H1 (cell line): ENCODE results near the gene SBNO1. TPM values are rescaled to one million over a fixed set of nuclear protein-coding genes. Genes with fewer than 3 reads are reported as not detected.

ENCODE experiments used
- CTCF ChIA-PET: fragments of 300-600 bp; sonication (Branson Sonifier 250); formaldehyde crosslinking; loops from one replicate; lab custom pipeline; 2021; ENCODE audit not compliant: partially characterized antibody; lab: Charles Lee
- POLR2A ChIA-PET: fragments of 300-600 bp; sonication (Branson Sonifier 250); formaldehyde crosslinking; loops from one replicate; lab custom pipeline; 2021; ENCODE audit warnings: inconsistent platforms; ENCODE audit not compliant: partially characterized antibody; lab: Charles Lee
- DNase-seq, 2 experiments: peaks; one replicate each; pipeline versions ENCODE4 v3.0.0 to v3.0.0-alpha.2; 2010 to 2022; ENCODE audit warnings: low spot score in 2 of 2, low read depth in 1 of 2, mixed read lengths in 1 of 2
- FAIRE-seq: peaks from 2 replicates; lab custom pipeline; 2011; peaks lifted over from hg19 to GRCh38; lab: Jason Lieb, UNC
- H2AFZ ChIP-seq: 2 replicates; pipeline ENCODE4 v1.8.1; 2012; ENCODE audit warnings: low read length, inconsistent platforms
- H2AK5ac ChIP-seq: 2 replicates; pipeline ENCODE4 v1.6.1; 2013; ENCODE audit warnings: low read depth, low read length
- H2BK120ac ChIP-seq: replicated peaks from 2 replicates; pipeline ENCODE3; 2013; ENCODE audit warnings: low read depth, low read length, inconsistent platforms
- H2BK12ac ChIP-seq: 2 replicates; pipeline ENCODE4 v1.6.1; 2013; ENCODE audit warnings: low read depth, low read length
- H2BK15ac ChIP-seq: 2 replicates; pipeline ENCODE4 v1.6.1; 2013; ENCODE audit warnings: low read length
- H2BK20ac ChIP-seq: 2 replicates; pipeline ENCODE4 v1.6.1; 2013; ENCODE audit warnings: low read length
- H2BK5ac ChIP-seq: 2 replicates; pipeline ENCODE4 v1.6.1; 2013; ENCODE audit warnings: low read depth, low read length
- H3K14ac ChIP-seq: 2 replicates; pipeline ENCODE4 v1.6.1; 2013; ENCODE audit warnings: inconsistent platforms; ENCODE audit not compliant: insufficient read length
- H3K18ac ChIP-seq: 2 replicates; pipeline ENCODE4 v1.6.1; 2013; ENCODE audit warnings: low read length; ENCODE audit errors: extremely low read depth
- H3K23ac ChIP-seq: 2 replicates; pipeline ENCODE4 v1.6.1; 2013; ENCODE audit warnings: inconsistent platforms; ENCODE audit not compliant: insufficient read length
- H3K23me2 ChIP-seq: 2 replicates; pipeline ENCODE4 v1.6.1; 2013; ENCODE audit warnings: low read depth, low read length
- H3K27ac ChIP-seq: 2 replicates; pipeline ENCODE4 v1.6.1; 2011; ENCODE audit warnings: low read depth, low read length, inconsistent platforms
- H3K27me3 ChIP-seq, 4 experiments: replicated peaks in 1 of 4; 1 replicate in 1 of 4; 2 replicates in 3 of 4; pipeline versions ENCODE4 v1.6.1 to v1.8.1; 2011 to 2013; ENCODE audit warnings: low read length in 3 of 4, mild to moderate bottlenecking in 3 of 4, inconsistent platforms in 2 of 4, mixed read lengths in 2 of 4, moderate library complexity in 1 of 4; ENCODE audit not compliant: control insufficient read depth in 3 of 4, insufficient read depth in 3 of 4; ENCODE audit errors: extremely low read depth in 1 of 4
- H3K36me3 ChIP-seq, 4 experiments: 2 replicates each; pipeline versions ENCODE4 v1.6.1 to v1.8.1; 2011 to 2013; ENCODE audit warnings: mild to moderate bottlenecking in 4 of 4, low read length in 3 of 4, moderate library complexity in 2 of 4, control low read depth in 1 of 4, inconsistent platforms in 1 of 4; ENCODE audit not compliant: insufficient read depth in 4 of 4, control insufficient read depth in 2 of 4
- H3K4ac ChIP-seq: replicated peaks from 2 replicates; pipeline ENCODE3; 2013; ENCODE audit warnings: low read length, low read depth, mixed read lengths, inconsistent platforms; ENCODE audit not compliant: insufficient read length
- H3K4me1 ChIP-seq, 4 experiments: replicated peaks in 1 of 4; 1 replicate in 1 of 4; 2 replicates in 3 of 4; pipeline versions ENCODE4 v1.6.1 to v1.8.1; 2011 to 2013; ENCODE audit warnings: low read length in 3 of 4, inconsistent platforms in 2 of 4, mixed read lengths in 1 of 4; ENCODE audit not compliant: insufficient read depth in 4 of 4, control insufficient read depth in 3 of 4
- H3K4me2 ChIP-seq, 2 experiments: 2 replicates each; pipeline versions ENCODE4 v1.6.1 to v1.8.1; 2011 to 2013; ENCODE audit warnings: low read depth in 2 of 2, low read length in 2 of 2, control low read depth in 1 of 2, inconsistent platforms in 1 of 2, mild to moderate bottlenecking in 1 of 2; ENCODE audit not compliant: insufficient read depth in 1 of 2
- H3K4me3 ChIP-seq, 4 experiments: fragments of 200-600, 300-600 bp in 1 of 4; sonication (generic), shearing (Covaris generic), sonication (Bioruptor Twin) in 1 of 4; 2 replicates each; pipeline versions ENCODE4 v1.5.1 to v1.8.1; 2011 to 2016; ENCODE audit warnings: low read length in 4 of 4, low read depth in 3 of 4, control low read depth in 2 of 4, inconsistent platforms in 2 of 4, mild to moderate bottlenecking in 2 of 4, mixed read lengths in 1 of 4, moderate library complexity in 1 of 4; ENCODE audit not compliant: insufficient read depth in 2 of 4; ENCODE audit errors: extremely low read depth in 1 of 4
- H3K56ac ChIP-seq: replicated peaks from 2 replicates; pipeline ENCODE3; 2013; ENCODE audit warnings: low read depth, mild to moderate bottlenecking, mixed read lengths, low read length, inconsistent platforms; ENCODE audit not compliant: insufficient read length
- H3K79me1 ChIP-seq: 2 replicates; pipeline ENCODE4 v1.6.1; 2013; ENCODE audit warnings: low read depth, low read length, control low read depth
- H3K79me2 ChIP-seq, 2 experiments: 2 replicates each; pipeline versions ENCODE4 v1.6.1 to v1.8.1; 2012 to 2013; ENCODE audit warnings: low read length in 2 of 2, mild to moderate bottlenecking in 2 of 2, inconsistent platforms in 1 of 2; ENCODE audit not compliant: insufficient read depth in 2 of 2, control insufficient read depth in 1 of 2
- H3K9ac ChIP-seq, 4 experiments: replicated peaks in 1 of 4; 1 replicate in 1 of 4; 2 replicates in 3 of 4; pipeline versions ENCODE4 v1.6.1 to v1.8.1; 2011 to 2013; ENCODE audit warnings: low read depth in 3 of 4, low read length in 3 of 4, control low read depth in 2 of 4, mild to moderate bottlenecking in 2 of 4, moderate library complexity in 2 of 4, inconsistent platforms in 1 of 4; ENCODE audit errors: extremely low read depth in 1 of 4
- H3K9me3 ChIP-seq, 2 experiments: 2 replicates each; pipeline versions ENCODE4 v1.6.1 to v1.8.1; 2012 to 2013; ENCODE audit warnings: mild to moderate bottlenecking in 2 of 2, moderate library complexity in 2 of 2, control low read depth in 1 of 2, inconsistent platforms in 1 of 2, low read depth in 1 of 2, low read length in 1 of 2, mixed read lengths in 1 of 2; ENCODE audit not compliant: insufficient read depth in 2 of 2
- H4K20me1 ChIP-seq, 2 experiments: replicated peaks in 1 of 2; 2 replicates each; pipeline versions ENCODE3 to v1.8.1; 2011 to 2013; ENCODE audit warnings: inconsistent platforms in 2 of 2, low read length in 2 of 2, mild to moderate bottlenecking in 1 of 2; ENCODE audit not compliant: insufficient read depth in 2 of 2, control insufficient read depth in 1 of 2
- H4K5ac ChIP-seq: 2 replicates; pipeline ENCODE4 v1.6.1; 2013; ENCODE audit warnings: low read length, low read depth, mixed read lengths, inconsistent platforms; ENCODE audit not compliant: insufficient read length
- H4K8ac ChIP-seq: 2 replicates; pipeline ENCODE4 v1.8.0; 2013; ENCODE audit warnings: mild to moderate bottlenecking, moderate library complexity, low read length, inconsistent platforms; ENCODE audit not compliant: insufficient read depth; ENCODE audit errors: extremely low read depth
- H4K91ac ChIP-seq: replicated peaks from 2 replicates; pipeline ENCODE3; 2013; ENCODE audit warnings: low read length, mixed read lengths, inconsistent platforms; ENCODE audit not compliant: insufficient read length
- CEBPB ChIP-seq: IDR thresholded peaks from 2 replicates; pipeline ENCODE4 v1.6.1; 2012; ENCODE audit warnings: low read depth, low read length
- CHD1 ChIP-seq: IDR thresholded peaks from 2 replicates; pipeline ENCODE4 v1.6.1; 2012; ENCODE audit warnings: low read depth, low read length, improper control_type of control experiment
- CHD2 ChIP-seq: IDR thresholded peaks from 2 replicates; pipeline ENCODE4 v1.6.1; 2012; ENCODE audit warnings: low read length, improper control_type of control experiment
- EZH2 ChIP-seq: fragments of 200-600 bp; sonication (generic); IDR thresholded peaks from 2 replicates; pipeline ENCODE4 v1.7.1; 2012; ENCODE audit warnings: low read depth, mild to moderate bottlenecking, moderate library complexity, low read length, inconsistent platforms; ENCODE audit not compliant: severe bottlenecking
- MAFK ChIP-seq: IDR thresholded peaks from 2 replicates; pipeline ENCODE4 v1.6.1; 2012; ENCODE audit warnings: low read depth, mild to moderate bottlenecking, improper control_type of control experiment, low read length
- NRF1 ChIP-seq: IDR thresholded peaks from 2 replicates; pipeline ENCODE4 v1.6.1; 2011; ENCODE audit warnings: mild to moderate bottlenecking, low read depth, low read length, improper control_type of control experiment
- RBBP5 ChIP-seq: IDR thresholded peaks from 2 replicates; pipeline ENCODE4 v1.7.1; 2012; ENCODE audit warnings: low read depth, mild to moderate bottlenecking, inconsistent platforms, low read length, moderate library complexity, borderline replicate concordance
- SIRT6 ChIP-seq: IDR thresholded peaks from one replicate; pipeline ENCODE4 v1.7.1; 2012; ENCODE audit warnings: low read length, inconsistent platforms
- TAF7 ChIP-seq: optimal IDR thresholded peaks from 2 replicates; pipeline ENCODE3; 2011; ENCODE audit warnings: low read depth, mild to moderate bottlenecking, inconsistent platforms, low read length, moderate library complexity, borderline replicate concordance
- YY1 ChIP-seq: IDR thresholded peaks from 2 replicates; pipeline ENCODE4 v1.6.1; 2011; ENCODE audit warnings: low read depth, mild to moderate bottlenecking, low read length
- ZNF274 ChIP-seq: IDR thresholded peaks from 2 replicates; pipeline ENCODE4 v1.7.0; 2012; ENCODE audit warnings: low read length, borderline replicate concordance; ENCODE audit errors: extremely low read depth
- WGBS, 2 experiments: shearing (Covaris generic) in 1 of 2; methylation state at CpG; one replicate each; pipeline versions ENCODE4 v1.1.6 to v1.1.7; 2013 to 2015; ENCODE audit warnings: low lambda C conversion rate in 2 of 2, mixed read lengths in 2 of 2, inconsistent platforms in 1 of 2, low coverage in 1 of 2, missing lambda C conversion rate in 1 of 2; ENCODE audit not compliant: insufficient replicate concordance in 2 of 2, insufficient coverage in 1 of 2, insufficient read length in 1 of 2; ENCODE audit errors: extremely low coverage in 1 of 2, missing lambda C conversion rate in 1 of 2; 5-methylcytosine and 5-hydroxymethylcytosine counted together
- polyA plus RNA-seq, 7 experiments: library from polyadenylated mRNA; depleted of rRNA in 3 of 7; stranded (reverse) in 5 of 7; unstranded in 2 of 7; fragments of >200 nt in 5 of 7; fragments of 200-250 nt in 2 of 7; gene quantifications; 1 replicate in 5 of 7; 2 replicates in 1 of 7; 4 replicates in 1 of 7; pipeline versions ENCODE4 v1.2.1 to v1.2.3, GENCODE V29; 2011 to 2013; ENCODE audit warnings: missing spikeins in 2 of 7, mixed read lengths in 2 of 7
- total RNA-seq: library from RNA; stranded (reverse); fragmentation: NEBNext Ultra II Directional; extraction: Animal tissue kit (Norgen Biotek cat#: 25700); gene quantifications from 2 replicates; pipeline ENCODE4 v1.2.1, GENCODE V29; 2021
- TF ChIP-seq, protein P1 (sequence below): IDR thresholded peaks from 2 replicates; pipeline ENCODE4 v1.6.1; 2011; ENCODE audit warnings: low read depth, mild to moderate bottlenecking, low read length; ENCODE audit not compliant: insufficient read depth

SBNO1 gene
- total and polyA plus RNA-seq, 2 of the 8 experiments (the other 6 are each of a cell fraction or from before 2014, with no cell fraction given), result 6.7 to 57.7 TPM

DNA sequence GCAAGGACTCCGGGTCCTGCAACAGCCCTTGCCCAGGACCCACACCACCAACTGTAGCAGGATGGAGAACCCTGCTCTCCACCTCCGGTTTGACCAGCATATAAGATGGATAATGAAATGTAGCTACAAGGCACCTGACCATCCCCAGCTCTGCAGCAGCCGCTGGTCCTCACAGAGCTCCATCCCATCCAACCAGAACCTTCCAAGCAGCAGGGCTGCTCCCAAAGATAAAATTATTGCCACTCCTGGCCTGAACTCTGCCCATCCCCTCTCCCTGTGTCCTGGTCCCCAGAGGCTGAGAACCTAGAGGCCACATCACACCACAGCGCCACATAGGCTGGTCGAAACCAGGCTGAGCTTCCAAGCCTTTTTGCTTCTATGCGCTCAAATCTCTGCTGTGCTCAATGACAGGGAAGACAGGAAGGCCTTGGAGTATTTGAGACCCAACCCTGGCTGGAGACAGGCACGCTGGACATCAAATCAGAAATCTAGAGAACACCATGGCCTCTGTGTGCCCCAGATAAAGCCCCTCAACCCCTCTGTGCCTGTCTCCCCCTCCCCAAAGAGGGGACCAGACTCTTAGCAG is 97.2 kb downstream of the SBNO1 start:
- Histone ChIP-seq H4K8ac (peak overlapping the region; percentile 69; the same call in 1 of the 2 replicates), H2BK120ac (no peak overlapping the region), H3K79me1 (peaks cover 9% of the 10 kb centered on the region), H3K27me3 (no peaks in the 10 kb centered on the region), H2BK5ac (peak overlapping the region; percentile 18; the same call in 1 of the 2 replicates)
- TF ChIP-seq, protein P1, sequence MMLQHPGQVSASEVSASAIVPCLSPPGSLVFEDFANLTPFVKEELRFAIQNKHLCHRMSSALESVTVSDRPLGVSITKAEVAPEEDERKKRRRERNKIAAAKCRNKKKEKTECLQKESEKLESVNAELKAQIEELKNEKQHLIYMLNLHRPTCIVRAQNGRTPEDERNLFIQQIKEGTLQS, result no peak
- no peak for TF ChIP-seq ZNF274
- no peak for TF ChIP-seq CHD1
- TF ChIP-seq NRF1, result no peak
- TF ChIP-seq YY1, result no peak
- no peak for TF ChIP-seq MAFK
- no peak for TF ChIP-seq RBBP5
- no peak for TF ChIP-seq CEBPB
- no peak for TF ChIP-seq TAF7
- no peak for TF ChIP-seq SIRT6
- no peak for TF ChIP-seq EZH2
- no peak for TF ChIP-seq CHD2
- TF ChIP-seq, all 59 proteins: peak for 0
- Histone ChIP-seq H3K56ac (no peak overlapping the region), H2BK15ac (no peak overlapping the region), H3K14ac (no peak overlapping the region), H3K23ac (no peak overlapping the region), H2AFZ (no peak overlapping the region), H3K18ac (no peak overlapping the region), H3K4me1 (peaks cover 0 to 15% (median 13%) of the 10 kb centered on the region in 4 experiments; a peak in 6 of 7 replicates), H2BK12ac (0 out of 2 replicates have a peak overlapping the region, but pooled peaks have one; percentile 9), H3K27ac (peak overlapping the region; percentile 28; the same call in 1 of the 2 replicates), H4K20me1 (peaks cover 11 to 13% of the 10 kb centered on the region in 2 experiments), H3K79me2 (peaks cover 0 to 60% of the 10 kb centered on the region in 2 experiments; a peak in 2 of 4 replicates), H3K36me3 (peaks cover 6 to 30% (median 22%) of the 10 kb centered on the region in 4 experiments; a peak in 7 of 8 replicates), H4K91ac (no peak overlapping the region), H3K9me3 (no peaks in the 10 kb centered on the region), H3K4ac (no peak overlapping the region), H3K4me3 (no peak overlapping the region), H2BK20ac (no peak overlapping the region), H3K4me2 (no peak overlapping the region), H3K9ac (no peak overlapping the region), H4K5ac (no peak overlapping the region), H3K23me2 (peaks cover 9% of the 10 kb centered on the region), H2AK5ac (no peak overlapping the region)
- ChIA-PET CTCF (interaction anchor here (0.6 to 1.4 kb wide), 5 partner anchors 14 to 98 kb away, joined by 3 to 8 read pairs (median 4); no protein-coding TSS in a partner anchor), POLR2A (interaction anchor here (0.8 to 5.2 kb wide), 8 partner anchors 10 to 353 kb away, joined by 3 to 42 read pairs (median 4); partner anchors contain the start of genes DDX55, MPHOSPH9, MTRFR and SBNO1)
- 94% methylated on average over 7 of the region's 7 CpGs; no CpG with 5 or more reads in 1 of the 2 experiments for WGBS, 2 experiments
- FAIRE-seq (no peak), DNase-seq (no peak)
